SU-DHL-6 (cell line): ENCODE measurements around the gene PI4KA.

Source experiments
- H2AFZ ChIP-seq: fragments of 200-600 bp; sonication (generic); 2 replicates; pipeline ENCODE4 v1.6.1; 2014; ENCODE audit warnings: low read depth, mild to moderate bottlenecking, moderate library complexity, mixed read lengths, antibody characterized with exemption, low read length; ENCODE audit not compliant: severe bottlenecking
- H3F3A ChIP-seq: fragments of 200-600 bp; shearing (Covaris generic); 2 replicates; pipeline ENCODE4 v1.6.0; 2016; ENCODE audit warnings: antibody characterized with exemption, mild to moderate bottlenecking; ENCODE audit not compliant: insufficient read depth
- H3K27ac ChIP-seq: fragments of 200-600 bp; sonication (generic); 2 replicates; pipeline ENCODE4 v1.5.1; 2016; ENCODE audit warnings: low read depth, mild to moderate bottlenecking, low read length, moderate library complexity, mixed read lengths
- H3K27me3 ChIP-seq: fragments of 200-600 bp; sonication (generic), shearing (Covaris generic); 2 replicates; pipeline ENCODE4 v1.6.0; 2014; ENCODE audit warnings: mild to moderate bottlenecking, low read length
- H3K36me3 ChIP-seq: fragments of 200-600 bp; sonication (generic); 2 replicates; pipeline ENCODE4 v1.6.1; 2014; ENCODE audit warnings: mild to moderate bottlenecking, low read length, mixed read lengths
- H3K4me2 ChIP-seq: fragments of 300-600, 200-600 bp; shearing (Covaris generic), sonication (generic); 2 replicates; pipeline ENCODE4 v1.6.0; 2014; ENCODE audit warnings: low read length, low read depth, mild to moderate bottlenecking; ENCODE audit not compliant: poor library complexity, severe bottlenecking
- H3K4me3 ChIP-seq: fragments of 200-600 bp; sonication (generic); 2 replicates; pipeline ENCODE4 v1.5.1; 2014; ENCODE audit warnings: antibody characterized with exemption, low read length, mild to moderate bottlenecking, mixed read lengths; ENCODE audit not compliant: insufficient read depth, poor library complexity, severe bottlenecking
- H3K79me2 ChIP-seq: fragments of 200-600 bp; sonication (generic); 2 replicates; pipeline ENCODE4 v1.6.1; 2014; ENCODE audit warnings: mild to moderate bottlenecking, low read length, moderate library complexity; ENCODE audit not compliant: insufficient read depth
- H3K9ac ChIP-seq: fragments of 200-600 bp; sonication (generic); 2 replicates; pipeline ENCODE4 v1.7.0; 2014; ENCODE audit warnings: mild to moderate bottlenecking, low read length
- H3K9me2 ChIP-seq: fragments of 200-600 bp; sonication (generic); replicated peaks from 2 replicates; pipeline ENCODE4 v1.6.1; 2014; ENCODE audit warnings: low read length; ENCODE audit not compliant: insufficient read depth
- H3K9me3 ChIP-seq: fragments of 200-600 bp; sonication (generic); 2 replicates; pipeline ENCODE4 v1.6.1; 2014; ENCODE audit warnings: low read length, mixed read lengths; ENCODE audit not compliant: insufficient read depth
- H4K20me1 ChIP-seq: fragments of 200-600 bp; sonication (generic); 2 replicates; pipeline ENCODE4 v1.6.1; 2014; ENCODE audit warnings: low read depth, mild to moderate bottlenecking, antibody characterized with exemption, low read length, moderate library complexity, mixed read lengths
- EZH2phosphoT487 ChIP-seq: fragments of 200-600 bp; sonication (generic), shearing (Covaris generic); conservative IDR thresholded peaks from 2 replicates; pipeline ENCODE4 v1.6.1; 2018; ENCODE audit warnings: mild to moderate bottlenecking, antibody characterized with exemption, low read length, moderate library complexity, mixed read lengths
- TF ChIP-seq, protein P1 (sequence below): fragments of 200-600 bp; sonication (generic); IDR thresholded peaks from one replicate; pipeline ENCODE4 v1.5.1; 2017; ENCODE audit warnings: antibody characterized with exemption, mild to moderate bottlenecking, low read length, moderate library complexity; ENCODE audit not compliant: insufficient read depth, poor library complexity, severe bottlenecking

Gene PI4KA

DNA sequence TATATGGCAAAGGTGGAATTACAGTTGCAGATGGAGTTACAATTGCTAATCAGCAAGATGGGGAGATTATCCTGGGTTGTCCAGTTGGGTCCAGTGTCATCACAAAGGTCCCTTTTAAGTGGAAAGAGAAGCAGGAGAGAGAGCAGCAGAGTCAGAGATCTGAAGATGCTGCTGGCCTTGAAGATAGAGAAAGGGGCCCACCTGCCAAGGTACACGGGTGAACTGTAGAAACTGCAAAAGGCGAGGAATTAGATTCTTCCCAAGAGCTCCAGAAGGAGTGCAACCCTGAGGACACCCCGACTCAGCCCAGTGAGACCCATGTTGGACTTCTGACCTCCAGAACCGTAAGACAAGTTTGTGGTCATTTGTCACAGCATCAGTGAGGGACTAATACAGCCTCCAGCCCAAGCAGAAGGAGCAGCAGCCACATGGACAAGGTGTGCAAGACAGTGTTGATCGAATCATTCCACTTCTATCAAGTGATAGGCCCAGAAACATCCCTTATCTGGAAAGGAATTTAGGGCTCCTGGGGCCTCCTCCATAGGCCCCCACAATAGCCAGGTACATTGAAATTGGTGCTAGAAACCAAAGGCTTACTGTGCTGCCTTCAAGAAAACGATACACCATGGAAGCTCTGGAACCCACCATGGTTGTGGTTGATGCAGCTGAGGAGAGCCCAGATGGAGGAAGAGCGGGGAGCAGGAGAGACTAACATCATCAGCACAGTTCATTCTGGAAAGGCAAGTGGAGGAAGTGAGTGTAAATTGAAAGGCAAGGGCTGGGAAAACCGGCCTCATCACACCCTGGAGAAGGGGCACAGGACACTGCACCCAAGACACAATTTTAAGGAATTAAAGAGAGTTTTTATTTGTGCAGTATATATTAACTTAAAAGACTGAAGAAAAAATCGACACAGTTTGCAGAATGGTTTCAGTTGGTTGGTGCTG is 23.5 kb upstream of the PI4KA start:
- Histone ChIP-seq H3K79me2 (no peaks in the 10 kb centered on the region), H3K36me3 (no peaks in the 10 kb centered on the region), H4K20me1 (no peaks in the 10 kb centered on the region), H3F3A (no peaks in the 10 kb centered on the region), H3K27me3 (no peaks in the 10 kb centered on the region), H2AFZ (no peak overlapping the region), H3K9me3 (no peaks in the 10 kb centered on the region), H3K4me3 (no peak overlapping the region), H3K9ac (no peak overlapping the region), H3K9me2 (no peaks in the 10 kb centered on the region), H3K27ac (no peak overlapping the region), H3K4me2 (no peak overlapping the region)
- TF ChIP-seq EZH2phosphoT487: no peak
- TF ChIP-seq, protein P1, sequence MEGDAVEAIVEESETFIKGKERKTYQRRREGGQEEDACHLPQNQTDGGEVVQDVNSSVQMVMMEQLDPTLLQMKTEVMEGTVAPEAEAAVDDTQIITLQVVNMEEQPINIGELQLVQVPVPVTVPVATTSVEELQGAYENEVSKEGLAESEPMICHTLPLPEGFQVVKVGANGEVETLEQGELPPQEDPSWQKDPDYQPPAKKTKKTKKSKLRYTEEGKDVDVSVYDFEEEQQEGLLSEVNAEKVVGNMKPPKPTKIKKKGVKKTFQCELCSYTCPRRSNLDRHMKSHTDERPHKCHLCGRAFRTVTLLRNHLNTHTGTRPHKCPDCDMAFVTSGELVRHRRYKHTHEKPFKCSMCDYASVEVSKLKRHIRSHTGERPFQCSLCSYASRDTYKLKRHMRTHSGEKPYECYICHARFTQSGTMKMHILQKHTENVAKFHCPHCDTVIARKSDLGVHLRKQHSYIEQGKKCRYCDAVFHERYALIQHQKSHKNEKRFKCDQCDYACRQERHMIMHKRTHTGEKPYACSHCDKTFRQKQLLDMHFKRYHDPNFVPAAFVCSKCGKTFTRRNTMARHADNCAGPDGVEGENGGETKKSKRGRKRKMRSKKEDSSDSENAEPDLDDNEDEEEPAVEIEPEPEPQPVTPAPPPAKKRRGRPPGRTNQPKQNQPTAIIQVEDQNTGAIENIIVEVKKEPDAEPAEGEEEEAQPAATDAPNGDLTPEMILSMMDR: no peak

- Histone ChIP-seq H3K36me3 (no peaks in the 10 kb centered on the region), H3K9me3 (no peaks in the 10 kb centered on the region), H3K4me2 (no peak overlapping the region), H4K20me1 (no peaks in the 10 kb centered on the region), H3K27me3 (no peaks in the 10 kb centered on the region), H3K79me2 (no peaks in the 10 kb centered on the region), H3K9me2 (no peaks in the 10 kb centered on the region), H3F3A (no peaks in the 10 kb centered on the region), H2AFZ (no peak overlapping the region), H3K4me3 (no peak overlapping the region), H3K27ac (no peak overlapping the region), H3K9ac (no peak overlapping the region)
- TF ChIP-seq EZH2phosphoT487: no peak
- TF ChIP-seq, protein P1: no peak
Measured at GRCh38 chr22:20881231-20881630, 22.6 kb upstream of the PI4KA start.

DNA sequence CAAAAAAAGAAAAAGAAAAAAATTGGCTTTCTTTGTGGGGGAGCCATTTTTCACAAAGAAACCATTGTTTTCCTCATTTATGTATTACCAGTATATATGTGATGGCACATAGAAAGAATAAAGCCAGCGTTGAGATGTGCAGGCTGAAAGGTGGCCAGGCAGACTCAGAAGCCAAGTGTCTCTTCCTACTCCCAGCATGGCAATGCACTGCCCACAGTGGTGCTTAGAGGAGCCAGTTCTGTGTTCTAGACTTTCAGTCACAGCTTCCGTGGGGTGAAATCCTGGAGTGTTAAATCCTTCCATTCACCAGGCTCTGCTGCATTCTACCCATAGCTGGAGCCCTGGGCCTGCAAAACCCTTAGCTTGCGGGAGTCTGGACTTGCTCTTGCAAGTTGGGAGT is 19.1 kb upstream of the PI4KA start:
- H3K27ac ChIP-seq: no peak overlapping the region
- H3K4me3 ChIP-seq: no peak overlapping the region
- no peaks in the 10 kb centered on the region for H3F3A ChIP-seq
- H4K20me1 ChIP-seq: no peaks in the 10 kb centered on the region
- no peaks in the 10 kb centered on the region for H3K27me3 ChIP-seq
- H3K9me3 ChIP-seq: no peaks in the 10 kb centered on the region
- H3K9ac ChIP-seq: no peak overlapping the region
- H3K9me2 ChIP-seq: no peaks in the 10 kb centered on the region
- H3K79me2 ChIP-seq: no peaks in the 10 kb centered on the region
- no peak overlapping the region for H2AFZ ChIP-seq
- no peak for TF ChIP-seq EZH2phosphoT487
- TF ChIP-seq, protein P1: no peak
- H3K36me3 ChIP-seq: no peaks in the 10 kb centered on the region
- H3K4me2 ChIP-seq: no peak overlapping the region
